Astrocyte of the cerebellum (primary cell): ENCODE measurements around the gene EMX1.

Experiments used
- DNase-seq: peaks from one replicate; pipeline ENCODE4 v3.0.0-alpha.2; 2011; ENCODE audit warnings: low read depth
- H3K4me3 ChIP-seq: 2 replicates; pipeline ENCODE4 v1.5.1; 2011; ENCODE audit warnings: mild to moderate bottlenecking, low read depth, low read length, moderate library complexity
- in situ Hi-C: cut with HindIII; loops from 2 replicates; pipeline ENCODE4 v1.10.0; 2017; ENCODE audit warnings: low sequenced_read_pairs
- TF ChIP-seq, protein P1 (sequence below): IDR thresholded peaks from 2 replicates; pipeline ENCODE4 v1.5.1; 2012; ENCODE audit warnings: low read length, low read depth, moderate library complexity, mild to moderate bottlenecking; ENCODE audit errors: missing control alignments

EMX1 gene

DNA sequence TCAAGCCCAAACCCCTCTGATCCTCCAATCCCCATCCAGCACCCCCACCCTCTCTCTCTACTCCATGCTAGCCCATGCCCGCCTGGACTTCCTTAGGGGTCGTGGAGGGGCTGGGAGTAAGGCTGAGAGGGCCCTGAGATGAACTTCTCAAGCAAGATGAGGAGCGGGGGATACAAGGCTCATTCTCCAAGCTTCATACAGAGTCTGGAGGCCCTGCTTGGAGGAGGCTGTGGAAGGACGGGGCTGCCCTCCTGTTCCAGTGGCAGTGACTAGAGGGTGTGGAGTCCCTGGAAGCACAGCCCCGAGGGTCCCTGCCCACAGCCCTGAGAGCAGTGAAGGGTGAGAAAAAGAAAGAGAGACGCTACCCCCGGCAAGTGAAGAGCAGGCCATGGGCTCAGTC, 45.6 kb downstream of the EMX1 start:
- DNase-seq, result no peak
- H3K4me3 ChIP-seq, result no peak overlapping the region
- in situ Hi-C loops, result no loop called here
- TF ChIP-seq, protein P1, sequence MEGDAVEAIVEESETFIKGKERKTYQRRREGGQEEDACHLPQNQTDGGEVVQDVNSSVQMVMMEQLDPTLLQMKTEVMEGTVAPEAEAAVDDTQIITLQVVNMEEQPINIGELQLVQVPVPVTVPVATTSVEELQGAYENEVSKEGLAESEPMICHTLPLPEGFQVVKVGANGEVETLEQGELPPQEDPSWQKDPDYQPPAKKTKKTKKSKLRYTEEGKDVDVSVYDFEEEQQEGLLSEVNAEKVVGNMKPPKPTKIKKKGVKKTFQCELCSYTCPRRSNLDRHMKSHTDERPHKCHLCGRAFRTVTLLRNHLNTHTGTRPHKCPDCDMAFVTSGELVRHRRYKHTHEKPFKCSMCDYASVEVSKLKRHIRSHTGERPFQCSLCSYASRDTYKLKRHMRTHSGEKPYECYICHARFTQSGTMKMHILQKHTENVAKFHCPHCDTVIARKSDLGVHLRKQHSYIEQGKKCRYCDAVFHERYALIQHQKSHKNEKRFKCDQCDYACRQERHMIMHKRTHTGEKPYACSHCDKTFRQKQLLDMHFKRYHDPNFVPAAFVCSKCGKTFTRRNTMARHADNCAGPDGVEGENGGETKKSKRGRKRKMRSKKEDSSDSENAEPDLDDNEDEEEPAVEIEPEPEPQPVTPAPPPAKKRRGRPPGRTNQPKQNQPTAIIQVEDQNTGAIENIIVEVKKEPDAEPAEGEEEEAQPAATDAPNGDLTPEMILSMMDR, result no peak

- no peak for DNase-seq
- TF ChIP-seq, protein P1, result no peak
- in situ Hi-C loops, result no loop called here
- H3K4me3 ChIP-seq, result no peak overlapping the region
These were observed 46.3 kb downstream of the EMX1 start for GRCh38 chr2:72963423-72964145.

GRCh38 chr2:72964146-72964525, 46.8 kb downstream of the EMX1 start:
- no peak overlapping the region for H3K4me3 ChIP-seq
- TF ChIP-seq, protein P1, result no peak
- in situ Hi-C loops, result no loop called here
- DNase-seq, result no peak

DNA sequence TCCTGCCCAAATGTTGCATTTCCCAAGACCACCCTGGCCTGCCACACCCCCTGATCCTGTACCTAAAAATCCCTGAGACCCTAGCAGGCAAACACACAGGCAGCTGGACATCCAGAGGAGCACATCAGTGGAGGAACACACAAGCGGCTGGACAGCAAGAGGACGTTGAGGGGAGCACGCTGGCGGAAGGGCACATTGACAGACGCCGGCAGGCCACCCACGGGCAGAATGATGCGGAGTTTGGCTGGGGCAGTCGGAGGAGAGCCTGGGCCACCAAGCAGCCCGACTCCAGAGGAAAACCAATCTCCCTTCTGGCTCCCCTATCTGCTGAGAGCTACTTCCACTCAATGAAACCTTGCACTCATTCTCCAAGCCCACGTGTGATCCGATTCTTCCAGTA, 47.7 kb downstream of the EMX1 start:
- no peak overlapping the region for H3K4me3 ChIP-seq
- no peak for DNase-seq
- TF ChIP-seq, protein P1, result no peak
- in situ Hi-C loops, result no loop called here

- no peak for DNase-seq
- H3K4me3 ChIP-seq, result no peak overlapping the region
- TF ChIP-seq, protein P1, result no peak
- in situ Hi-C loops, result no loop called here
These were observed 48.6 kb downstream of the EMX1 start for GRCh38 chr2:72965770-72966450.

GRCh38 chr2:72968286-72968685, 51.0 kb downstream of the EMX1 start:
- H3K4me3 ChIP-seq, result no peak overlapping the region
- TF ChIP-seq, protein P1, result no peak
- no peak for DNase-seq
- in situ Hi-C loops, result no loop called here
